ENCODE measurements around the gene PSMB4.

DNA sequence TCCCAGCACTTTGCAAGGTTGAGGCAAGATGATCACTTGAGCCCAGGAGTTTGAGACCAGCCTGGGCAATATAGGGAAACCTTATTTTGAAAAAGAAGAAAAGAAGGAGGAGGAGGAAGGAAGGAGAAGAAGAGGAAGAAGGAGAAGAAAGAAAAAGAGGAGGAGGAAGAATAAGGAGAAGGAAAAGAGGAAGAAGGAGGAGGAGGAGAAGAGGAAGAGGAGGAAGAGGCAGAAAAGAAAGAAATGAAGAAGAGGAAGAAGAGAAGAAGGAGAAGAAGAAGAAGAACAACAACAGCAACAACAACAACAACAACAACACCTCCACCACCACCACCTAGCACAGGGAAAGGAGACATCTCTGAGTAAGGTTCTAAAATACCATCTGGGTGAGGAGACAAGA lies 37.5 kb upstream of the PSMB4 start:
- TF ChIP-seq POLR2A (IDR thresholded peaks at IDR 0.05) (no peak), POLR2AphosphoS5 (IDR thresholded peaks at IDR 0.05) (no peak)
- TF ChIP-seq, protein P1, sequence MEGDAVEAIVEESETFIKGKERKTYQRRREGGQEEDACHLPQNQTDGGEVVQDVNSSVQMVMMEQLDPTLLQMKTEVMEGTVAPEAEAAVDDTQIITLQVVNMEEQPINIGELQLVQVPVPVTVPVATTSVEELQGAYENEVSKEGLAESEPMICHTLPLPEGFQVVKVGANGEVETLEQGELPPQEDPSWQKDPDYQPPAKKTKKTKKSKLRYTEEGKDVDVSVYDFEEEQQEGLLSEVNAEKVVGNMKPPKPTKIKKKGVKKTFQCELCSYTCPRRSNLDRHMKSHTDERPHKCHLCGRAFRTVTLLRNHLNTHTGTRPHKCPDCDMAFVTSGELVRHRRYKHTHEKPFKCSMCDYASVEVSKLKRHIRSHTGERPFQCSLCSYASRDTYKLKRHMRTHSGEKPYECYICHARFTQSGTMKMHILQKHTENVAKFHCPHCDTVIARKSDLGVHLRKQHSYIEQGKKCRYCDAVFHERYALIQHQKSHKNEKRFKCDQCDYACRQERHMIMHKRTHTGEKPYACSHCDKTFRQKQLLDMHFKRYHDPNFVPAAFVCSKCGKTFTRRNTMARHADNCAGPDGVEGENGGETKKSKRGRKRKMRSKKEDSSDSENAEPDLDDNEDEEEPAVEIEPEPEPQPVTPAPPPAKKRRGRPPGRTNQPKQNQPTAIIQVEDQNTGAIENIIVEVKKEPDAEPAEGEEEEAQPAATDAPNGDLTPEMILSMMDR (IDR thresholded peaks at IDR 0.05 in 8 of 11, conservative IDR thresholded peaks at IDR 0.05 in 3 of 11) = no peak

Measured in spleen (tissue), 7 donors.